Peyer's patch (tissue), 4 donors: ENCODE results near the gene GMPPA. TPM values are rescaled to one million over a fixed set of nuclear protein-coding genes. Genes with fewer than 3 reads are reported as not detected.
A peak's percentile ranks its signal among the peaks of the same experiment; 100 is the strongest.

ENCODE experiments used
- DNase-seq, 3 donors: peaks; one replicate each; pipeline ENCODE4 v3.0.0-alpha.2; 2017 to 2019
- H3K27ac ChIP-seq, 4 donors: fragments of 200-600 bp; sonication (generic); one replicate each; pipeline ENCODE4 v1.5.1; 2016 to 2019
- H3K27me3 ChIP-seq, 2 donors: fragments of 200-600 bp; sonication (generic); one replicate each; pipeline ENCODE4 v1.5.1; 2019
- H3K36me3 ChIP-seq, 3 donors: fragments of 200-600 bp; sonication (generic); one replicate each; pipeline ENCODE4 v1.5.1; 2016 to 2019
- H3K4me1 ChIP-seq, 4 donors: fragments of 200-600 bp; sonication (generic); one replicate each; pipeline ENCODE4 v1.5.1; 2016 to 2019
- H3K4me3 ChIP-seq, 4 donors: fragments of 200-600 bp; sonication (generic); 1 replicate in 3 of 4; 2 replicates in 1 of 4; pipeline ENCODE4 v1.5.1; 2016 to 2019; ENCODE audit warnings: mild to moderate bottlenecking in 1 of 4
- H3K9me3 ChIP-seq, 4 donors: fragments of 200-600 bp; sonication (generic); one replicate each; pipeline ENCODE4 v1.5.1; 2016 to 2019; ENCODE audit warnings: mild to moderate bottlenecking in 1 of 4
- CTCF ChIP-seq, 6 experiments: fragments of 450-650 bp in 4 of 6; fragments of 200-600 bp in 2 of 6; sonication (generic) in 1 of 6; IDR thresholded peaks; one replicate each; pipeline ENCODE4 v1.5.1; 2017 to 2019; ENCODE audit warnings: antibody characterized with exemption in 6 of 6, mild to moderate bottlenecking in 3 of 6, moderate library complexity in 1 of 6
- POLR2A ChIP-seq, 2 donors: fragments of 450-650 bp; IDR thresholded peaks; one replicate each; pipeline ENCODE4 v1.5.1; 2017; ENCODE audit warnings: antibody characterized with exemption in 2 of 2, mild to moderate bottlenecking in 2 of 2, moderate library complexity in 2 of 2
- total RNA-seq, 4 donors: library from RNA; depleted of rRNA; stranded (reverse); fragments of >200 nt; gene quantifications; one replicate each; pipeline ENCODE4 v1.1.0, GENCODE V29; 2016

Gene GMPPA
- total RNA-seq, 4 donors from 2014 or later = 35.0 to 69.6 (median 38.9) TPM

- Histone ChIP-seq H3K27me3 (peaks cover 0 to 20% of the 10 kb centered on the region in 2 donors), H3K9me3 (no peaks in the 10 kb centered on the region)
- TF ChIP-seq CTCF (IDR thresholded peaks at IDR 0.05) = no peak
- TF ChIP-seq POLR2A (IDR thresholded peaks at IDR 0.05) = no peak
Observed at GRCh38 chr2:219519526-219519916, 20.8 kb downstream of the GMPPA start.

GRCh38 chr2:219520079-219520478 is 21.4 kb downstream of the GMPPA start:
- Histone ChIP-seq H3K36me3 (no peaks in the 10 kb centered on the region), H3K27me3 (peaks cover 0 to 20% of the 10 kb centered on the region in 2 donors), H3K27ac (no peak overlapping the region), H3K4me1 (peaks cover 0 to 17% (median 9%) of the 10 kb centered on the region in 4 donors), H3K4me3 (no peak overlapping the region), H3K9me3 (no peaks in the 10 kb centered on the region)
- DNase-seq = no peak
- TF ChIP-seq POLR2A (IDR thresholded peaks at IDR 0.05) (no peak), CTCF (IDR thresholded peaks at IDR 0.05) (no peak)

More at GRCh38 chr2:219519526-219519916, 20.8 kb downstream of the GMPPA start:
- Histone ChIP-seq H3K4me3 (no peak overlapping the region), H3K27ac (no peak overlapping the region), H3K36me3 (no peaks in the 10 kb centered on the region), H3K4me1 (peaks cover 0 to 17% (median 9%) of the 10 kb centered on the region in 4 donors)
- DNase-seq = no peak

- DNase-seq = no peak
- Histone ChIP-seq H3K9me3 (no peaks in the 10 kb centered on the region), H3K4me1 (peaks cover 0 to 17% (median 9%) of the 10 kb centered on the region in 4 donors), H3K36me3 (no peaks in the 10 kb centered on the region), H3K4me3 (no peak overlapping the region), H3K27ac (no peak overlapping the region), H3K27me3 (peaks cover 0 to 20% of the 10 kb centered on the region in 2 donors)
- TF ChIP-seq POLR2A (IDR thresholded peaks at IDR 0.05) (no peak), CTCF (IDR thresholded peaks at IDR 0.05) (peak in 3 of 6 experiments; percentile 24 to 31 (median 29))
Observed at GRCh38 chr2:219521066-219521880, 22.6 kb downstream of the GMPPA start.

GRCh38 chr2:219522111-219523030 is 23.7 kb downstream of the GMPPA start:
- TF ChIP-seq POLR2A (IDR thresholded peaks at IDR 0.05) = no peak
- TF ChIP-seq CTCF (IDR thresholded peaks at IDR 0.05) = no peak
- Histone ChIP-seq H3K4me1 (peaks cover 0 to 17% (median 9%) of the 10 kb centered on the region in 4 donors), H3K9me3 (no peaks in the 10 kb centered on the region), H3K36me3 (no peaks in the 10 kb centered on the region), H3K27ac (peak overlapping the region in 2 of 4 donors; percentile 0 to 63), H3K27me3 (peaks cover 0 to 20% of the 10 kb centered on the region in 2 donors), H3K4me3 (peak overlapping the region in 3 of 4 donors; percentile 19 to 35 (median 27))
- no peak for DNase-seq

DNA sequence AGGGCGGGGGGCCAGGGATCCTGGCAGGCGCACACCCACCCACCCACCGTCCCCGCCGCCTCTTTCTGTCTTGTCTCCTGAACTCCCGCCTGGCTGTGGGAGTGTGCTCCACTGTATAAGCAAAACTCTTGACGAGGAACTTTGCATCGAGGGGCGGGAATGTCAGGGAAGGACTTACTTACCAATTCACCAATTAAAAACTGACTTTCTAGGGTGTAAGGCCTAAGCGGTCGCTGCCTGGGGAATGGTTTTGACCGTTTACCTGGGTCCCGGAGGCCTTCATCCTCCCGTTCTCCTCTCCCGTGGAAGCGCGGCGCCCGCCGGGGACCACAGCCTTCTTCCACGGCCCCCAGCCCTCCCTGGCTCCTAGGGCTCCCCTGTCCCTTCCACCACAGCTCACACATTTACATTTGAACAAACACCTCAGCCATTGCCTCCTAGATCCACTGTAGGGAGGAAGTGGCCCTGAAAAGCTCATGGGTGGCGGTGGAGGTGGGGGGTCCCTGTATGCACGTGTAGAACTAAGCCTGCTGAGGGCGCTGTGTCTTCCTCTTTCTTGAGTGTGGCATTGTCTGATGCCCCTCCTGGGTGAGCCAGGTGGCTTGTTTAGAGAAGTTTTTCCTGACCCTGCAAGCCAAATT is 24.5 kb downstream of the GMPPA start:
- no peak for DNase-seq
- Histone ChIP-seq H3K4me3 (peak overlapping the region in 2 of 4 donors; percentile 27 to 35), H3K36me3 (no peaks in the 10 kb centered on the region), H3K27me3 (peaks cover 0 to 20% of the 10 kb centered on the region in 2 donors), H3K4me1 (peaks cover 0 to 17% (median 9%) of the 10 kb centered on the region in 4 donors), H3K9me3 (no peaks in the 10 kb centered on the region), H3K27ac (peak overlapping the region in 1 of 4 donors; percentile 63)
- TF ChIP-seq CTCF (IDR thresholded peaks at IDR 0.05) (no peak), POLR2A (IDR thresholded peaks at IDR 0.05) (no peak)
